Fibroblast of the aortic adventitia (primary cell): ENCODE measurements around the gene GDPD5. TPM values are rescaled to one million over a fixed set of nuclear protein-coding genes. Genes with fewer than 3 reads are reported as not detected.

Experiments
- DNase-seq: peaks from one replicate; pipeline ENCODE4 v3.0.0-alpha.2; 2010; ENCODE audit warnings: low read depth
- H3K4me3 ChIP-seq: 2 replicates; pipeline ENCODE4 v1.5.1; 2011; ENCODE audit warnings: low read depth, mild to moderate bottlenecking, control low read depth, low read length, moderate library complexity
- CTCF ChIP-seq: IDR thresholded peaks from 2 replicates; pipeline ENCODE4 v1.5.1; 2011; ENCODE audit warnings: mild to moderate bottlenecking, low read length, control low read depth, inconsistent platforms; ENCODE audit not compliant: insufficient read depth
- total RNA-seq: library from RNA; depleted of rRNA; stranded (reverse); fragments of >200 nt; gene quantifications from 2 replicates; pipeline ENCODE4 v1.2.3, GENCODE V29; 2012; ENCODE audit warnings: low replicate concordance

Gene GDPD5
- total RNA-seq, 1 donor: 5.3 TPM

- no peak for TF ChIP-seq CTCF
- no peak overlapping the region for H3K4me3 ChIP-seq
- DNase-seq: no peak
Observed at GRCh38 chr11:75568616-75569219, 43.0 kb upstream of the GDPD5 start.

GRCh38 chr11:75567971-75568370 lies 42.2 kb upstream of the GDPD5 start:
- peak overlapping the region; percentile 28 for H3K4me3 ChIP-seq
- no peak for TF ChIP-seq CTCF

DNA sequence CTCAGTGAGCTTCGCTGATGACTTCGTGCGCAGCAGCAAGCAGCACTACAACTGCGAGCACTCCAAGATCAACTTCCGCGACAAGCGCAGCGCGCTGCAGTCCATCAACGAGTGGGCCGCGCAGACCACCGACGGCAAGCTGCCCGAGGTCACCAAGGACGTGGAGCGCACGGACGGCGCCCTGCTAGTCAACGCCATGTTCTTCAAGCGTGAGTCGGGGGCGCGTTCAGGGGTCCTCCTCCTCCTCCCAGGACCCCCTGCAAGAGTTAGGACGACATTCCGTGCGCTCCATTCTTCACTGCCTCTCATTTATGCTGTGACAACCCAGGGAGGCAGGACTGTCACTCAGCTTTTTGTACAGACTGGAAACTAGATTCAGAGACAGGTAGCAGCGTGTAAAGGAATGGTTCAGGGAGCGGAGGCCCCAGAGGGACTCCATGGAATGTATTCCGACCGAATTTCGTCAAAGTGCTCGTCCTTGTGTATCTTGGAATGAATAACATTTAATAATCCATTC lies 41.1 kb upstream of the GDPD5 start:
- H3K4me3 ChIP-seq: peak overlapping the region; percentile 100
- no peak for DNase-seq
- no peak for TF ChIP-seq CTCF

More at GRCh38 chr11:75567971-75568370, 42.2 kb upstream of the GDPD5 start:
- DNase-seq: no peak

- H3K4me3 ChIP-seq: peak overlapping the region; percentile 100
- no peak for DNase-seq
- TF ChIP-seq CTCF: no peak
Observed at GRCh38 chr11:75565916-75566762, 40.4 kb upstream of the GDPD5 start.

DNA sequence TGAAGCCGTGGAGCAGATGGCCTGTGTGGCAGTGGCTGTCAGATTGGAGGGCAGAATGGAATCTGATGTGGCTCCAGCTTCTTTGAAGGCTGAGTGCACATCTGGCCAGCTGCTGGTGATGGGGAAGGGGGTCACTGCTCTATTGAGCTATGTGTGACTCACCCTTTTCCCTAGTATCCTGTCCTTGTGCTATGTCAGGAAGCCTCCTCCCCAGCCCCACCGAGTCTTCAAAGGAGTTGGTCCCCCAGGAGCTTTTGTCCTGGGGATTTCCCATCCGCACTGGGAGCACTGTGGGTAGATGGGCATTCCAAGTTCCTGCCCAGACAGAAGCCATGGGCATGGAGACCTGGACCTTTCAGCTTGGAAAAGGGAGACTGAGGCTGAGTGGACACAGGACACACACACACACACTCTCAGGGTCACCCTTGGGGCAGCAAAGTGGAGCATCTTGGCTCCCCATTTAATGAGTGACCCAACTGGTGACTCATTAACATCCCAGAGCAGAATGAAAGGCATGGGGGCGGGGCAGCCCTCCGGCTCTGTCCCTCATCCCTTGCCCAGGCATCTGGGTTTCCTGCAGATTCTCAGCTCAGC lies 39.6 kb upstream of the GDPD5 start:
- H3K4me3 ChIP-seq: peak overlapping the region; percentile 100
- no peak for TF ChIP-seq CTCF
- DNase-seq: peak; percentile 73

- peak; percentile 89 for DNase-seq
- peak; percentile 76 for TF ChIP-seq CTCF
- H3K4me3 ChIP-seq: peak overlapping the region; percentile 100
Observed at GRCh38 chr11:75563978-75564552, 38.3 kb upstream of the GDPD5 start.
